DLD1 (cell line): ENCODE measurements around the gene PHB1.

Experiments
- in situ Hi-C: cut with HindIII; loops from 2 replicates; pipeline ENCODE4 v1.10.0; 2017; ENCODE audit warnings: low sequenced_read_pairs

Gene PHB1

DNA sequence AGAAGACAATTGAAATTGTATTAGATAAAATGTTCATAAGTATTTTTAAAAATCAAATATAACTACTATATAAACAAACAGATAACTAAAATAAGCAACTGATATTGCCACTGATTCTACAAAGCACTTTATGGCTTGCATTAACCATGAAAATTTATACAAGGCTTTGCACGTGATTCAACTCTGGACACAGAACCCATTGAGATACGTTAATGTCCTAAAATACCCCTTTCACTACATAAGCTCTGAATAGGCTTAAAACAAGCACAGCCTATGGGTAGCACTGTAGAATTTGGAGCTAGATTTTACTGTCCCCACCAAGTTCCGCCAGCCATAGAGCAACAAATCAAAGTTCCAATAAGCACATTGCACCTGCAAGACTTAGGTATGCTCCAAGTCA is 57.2 kb downstream of the PHB1 start:
- in situ Hi-C loops, result no loop called here

- in situ Hi-C loops, result no loop called here
Observed at GRCh38 chr17:49356320-49356719, 58.4 kb downstream of the PHB1 start.
